ENCODE results near the gene FRMD8. TPM values are rescaled to one million over a fixed set of nuclear protein-coding genes. Genes with fewer than 3 reads are reported as not detected.

The FRMD8 gene
- total RNA-seq, 2 donors from 2014 or later = 27.4 to 29.6 TPM

DNA sequence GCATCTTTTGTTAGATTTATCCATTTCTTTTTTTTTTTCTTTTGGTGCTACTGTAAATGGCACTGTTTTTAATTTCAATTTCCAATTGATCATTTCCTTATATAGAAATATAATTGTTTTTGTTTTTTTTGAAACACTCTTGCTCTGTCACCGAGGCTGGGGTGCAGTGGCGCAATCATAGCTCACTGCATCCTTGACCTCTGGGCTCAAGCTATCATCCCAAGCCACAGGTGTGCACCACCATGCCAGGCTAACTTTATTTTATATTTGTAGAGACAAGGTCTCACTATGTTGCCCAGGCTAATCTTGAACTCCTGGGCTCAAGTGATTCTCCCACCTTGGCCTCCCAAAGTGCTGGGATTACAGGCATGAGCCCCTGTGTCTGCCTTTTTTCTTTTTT is 16.4 kb downstream of the FRMD8 start:
- Mint-ChIP-seq H3K4me3 (no peak overlapping the region), H3K27me3 (ENCODE audit: insufficient read depth) (no peaks in the 10 kb centered on the region), H3K9me3 (no peaks in the 10 kb centered on the region), H3K36me3 (ENCODE audit: low read depth) (peaks cover 49% of the 10 kb centered on the region), H3K27ac (no peak overlapping the region), H3K4me1 (peaks cover 4% of the 10 kb centered on the region)
- H3K27me3 ChIP-seq (ENCODE audit: control insufficient read depth, insufficient read depth, low read length, poor library complexity, severe bottlenecking) = no peaks in the 10 kb centered on the region
- WGBS, 2 experiments (ENCODE audit: insufficient coverage in 1 of 2, insufficient read length in 1 of 2) = 97 to 100% methylated on average over 1 to 2 of the region's 2 CpGs
- no peak overlapping the region for H3K27ac ChIP-seq (ENCODE audit: low read depth, low read length)
- TF ChIP-seq, protein P1, sequence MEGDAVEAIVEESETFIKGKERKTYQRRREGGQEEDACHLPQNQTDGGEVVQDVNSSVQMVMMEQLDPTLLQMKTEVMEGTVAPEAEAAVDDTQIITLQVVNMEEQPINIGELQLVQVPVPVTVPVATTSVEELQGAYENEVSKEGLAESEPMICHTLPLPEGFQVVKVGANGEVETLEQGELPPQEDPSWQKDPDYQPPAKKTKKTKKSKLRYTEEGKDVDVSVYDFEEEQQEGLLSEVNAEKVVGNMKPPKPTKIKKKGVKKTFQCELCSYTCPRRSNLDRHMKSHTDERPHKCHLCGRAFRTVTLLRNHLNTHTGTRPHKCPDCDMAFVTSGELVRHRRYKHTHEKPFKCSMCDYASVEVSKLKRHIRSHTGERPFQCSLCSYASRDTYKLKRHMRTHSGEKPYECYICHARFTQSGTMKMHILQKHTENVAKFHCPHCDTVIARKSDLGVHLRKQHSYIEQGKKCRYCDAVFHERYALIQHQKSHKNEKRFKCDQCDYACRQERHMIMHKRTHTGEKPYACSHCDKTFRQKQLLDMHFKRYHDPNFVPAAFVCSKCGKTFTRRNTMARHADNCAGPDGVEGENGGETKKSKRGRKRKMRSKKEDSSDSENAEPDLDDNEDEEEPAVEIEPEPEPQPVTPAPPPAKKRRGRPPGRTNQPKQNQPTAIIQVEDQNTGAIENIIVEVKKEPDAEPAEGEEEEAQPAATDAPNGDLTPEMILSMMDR (conservative IDR thresholded peaks at IDR 0.05) = no peak
- no peaks in the 10 kb centered on the region for H3K9me3 ChIP-seq (ENCODE audit: control insufficient read depth, low read length)
- H3K36me3 ChIP-seq (ENCODE audit: control insufficient read depth, insufficient read depth, low read length) = peaks cover 15% of the 10 kb centered on the region
- H3K4me3 ChIP-seq (ENCODE audit: low read length) = no peak overlapping the region
- no peak for DNase-seq
- H3K9ac ChIP-seq (ENCODE audit: extremely low read depth, low read length, poor library complexity, severe bottlenecking) = no peak overlapping the region
- H3K4me1 ChIP-seq (ENCODE audit: control insufficient read depth, insufficient read depth, low read length) = no peaks in the 10 kb centered on the region

DNA sequence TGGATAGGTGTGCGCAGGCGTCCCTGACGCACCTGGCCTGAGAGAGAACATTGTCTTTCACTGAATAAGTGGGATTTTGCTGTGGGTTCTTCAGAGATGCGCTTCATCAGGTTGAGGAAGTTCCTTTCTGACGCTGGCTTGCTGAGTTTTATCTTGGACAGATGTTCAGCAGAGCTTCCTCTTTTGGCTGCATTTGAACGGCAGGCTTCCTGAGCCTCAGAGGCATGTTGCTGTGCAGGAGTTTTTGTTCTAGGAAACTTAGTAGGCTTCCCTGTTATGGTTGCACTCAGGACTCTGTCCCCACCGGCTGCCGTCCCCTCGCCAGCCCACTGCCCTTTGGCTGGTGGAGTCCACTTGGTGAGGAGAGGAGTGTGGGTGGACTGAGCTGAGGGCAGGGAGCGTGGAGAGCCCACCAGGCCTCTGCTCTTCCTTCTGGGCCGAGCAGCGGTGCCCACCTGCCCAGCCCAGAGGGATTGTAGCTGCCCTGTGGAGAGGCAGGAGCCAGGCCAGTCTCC is 17.2 kb downstream of the FRMD8 start:
- H3K27me3 Mint-ChIP-seq (ENCODE audit: insufficient read depth) = no peaks in the 10 kb centered on the region
- TF ChIP-seq, protein P1 (conservative IDR thresholded peaks at IDR 0.05) = no peak
- H3K4me1 Mint-ChIP-seq = peaks cover 4% of the 10 kb centered on the region
- no peak overlapping the region for H3K4me3 Mint-ChIP-seq
- no peak for DNase-seq
- 91 to 98% methylated on average over 8 to 12 of the region's 12 CpGs for WGBS, 2 experiments (ENCODE audit: insufficient coverage in 1 of 2, insufficient read length in 1 of 2)
- no peak overlapping the region for H3K27ac ChIP-seq (ENCODE audit: low read depth, low read length)
- no peaks in the 10 kb centered on the region for H3K27me3 ChIP-seq (ENCODE audit: control insufficient read depth, insufficient read depth, low read length, poor library complexity, severe bottlenecking)
- no peaks in the 10 kb centered on the region for H3K9me3 ChIP-seq (ENCODE audit: control insufficient read depth, low read length)
- H3K27ac Mint-ChIP-seq = no peak overlapping the region
- H3K4me1 ChIP-seq (ENCODE audit: control insufficient read depth, insufficient read depth, low read length) = no peaks in the 10 kb centered on the region
- no peaks in the 10 kb centered on the region for H3K9me3 Mint-ChIP-seq
- H3K36me3 Mint-ChIP-seq (ENCODE audit: low read depth) = peaks cover 47% of the 10 kb centered on the region
- no peak overlapping the region for H3K9ac ChIP-seq (ENCODE audit: extremely low read depth, low read length, poor library complexity, severe bottlenecking)
- peaks cover 20% of the 10 kb centered on the region for H3K36me3 ChIP-seq (ENCODE audit: control insufficient read depth, insufficient read depth, low read length)
- no peak overlapping the region for H3K4me3 ChIP-seq (ENCODE audit: low read length)

DNA sequence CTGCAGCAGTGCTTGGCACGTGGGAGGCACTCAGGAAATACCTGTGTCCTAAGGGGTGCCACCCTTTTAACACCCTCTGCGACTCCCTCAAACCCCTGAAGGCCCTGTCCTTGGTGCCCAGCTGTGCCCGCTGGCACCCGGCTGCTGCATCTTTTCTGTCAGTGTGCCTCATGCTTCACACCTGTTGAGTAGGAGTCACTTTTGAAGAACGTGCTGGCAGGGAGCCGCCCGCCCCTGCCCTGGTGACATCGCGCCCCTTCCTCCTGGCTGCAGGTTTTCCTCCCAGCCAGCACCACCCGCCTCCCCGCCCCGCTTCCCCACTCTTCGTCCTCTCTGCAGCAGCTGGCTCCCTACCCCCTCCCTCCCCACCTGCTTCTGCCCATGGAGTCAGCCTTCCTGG is 17.8 kb downstream of the FRMD8 start:
- Mint-ChIP-seq H3K9me3 (no peaks in the 10 kb centered on the region), H3K27me3 (ENCODE audit: insufficient read depth) (no peaks in the 10 kb centered on the region), H3K27ac (no peak overlapping the region), H3K4me1 (peaks cover 4% of the 10 kb centered on the region), H3K36me3 (ENCODE audit: low read depth) (peaks cover 50% of the 10 kb centered on the region), H3K4me3 (no peak overlapping the region)
- TF ChIP-seq, protein P1 (conservative IDR thresholded peaks at IDR 0.05) = no peak
- Histone ChIP-seq H3K27ac (ENCODE audit: low read depth, low read length) (no peak overlapping the region), H3K9me3 (ENCODE audit: control insufficient read depth, low read length) (no peaks in the 10 kb centered on the region), H3K4me3 (ENCODE audit: low read length) (no peak overlapping the region), H3K27me3 (ENCODE audit: control insufficient read depth, insufficient read depth, low read length, poor library complexity, severe bottlenecking) (no peaks in the 10 kb centered on the region), H3K4me1 (ENCODE audit: control insufficient read depth, insufficient read depth, low read length) (no peaks in the 10 kb centered on the region), H3K9ac (ENCODE audit: extremely low read depth, low read length, poor library complexity, severe bottlenecking) (no peak overlapping the region), H3K36me3 (ENCODE audit: control insufficient read depth, insufficient read depth, low read length) (peaks cover 25% of the 10 kb centered on the region)
- DNase-seq = no peak
- 93 to 96% methylated on average over 9 to 13 of the region's 13 CpGs for WGBS, 2 experiments (ENCODE audit: insufficient coverage in 1 of 2, insufficient read length in 1 of 2)

Data from endodermal cell (in vitro differentiated cells).